ENCODE measurements around the gene AMBP. TPM values are rescaled to one million over a fixed set of nuclear protein-coding genes. Genes with fewer than 3 reads are reported as not detected.
A peak's percentile ranks its signal among the peaks of the same experiment; 100 is the strongest.

Gene AMBP
- total and polyA plus RNA-seq, 2 donors from 2014 or later, result 5.3 to 43.5 TPM

DNA sequence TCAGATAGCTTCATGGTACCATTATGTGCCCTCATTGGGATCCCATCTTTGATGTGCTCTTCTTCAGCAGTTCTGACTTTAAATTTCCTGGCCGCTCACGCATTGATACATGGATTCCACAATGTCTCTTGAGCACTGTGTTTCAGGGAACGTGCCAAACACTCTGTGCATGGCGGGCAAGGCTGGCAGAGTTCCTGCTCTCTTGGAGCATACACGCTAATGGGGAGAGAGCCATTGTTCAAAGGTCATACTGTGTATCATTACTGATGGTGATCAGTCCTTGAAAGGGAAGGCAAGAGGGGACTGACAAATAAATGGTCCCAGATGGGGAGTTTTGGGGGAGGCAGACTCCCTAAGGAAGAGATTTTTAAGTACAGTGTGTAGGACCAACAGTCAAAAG lies 52.3 kb downstream of the AMBP start:
- FAIRE-seq (no peak), DNase-seq (no peak)
- H3K9ac ChIP-seq (ENCODE audit: low read length in 3 of 3), result no peak overlapping the region
- TF ChIP-seq, protein P1, sequence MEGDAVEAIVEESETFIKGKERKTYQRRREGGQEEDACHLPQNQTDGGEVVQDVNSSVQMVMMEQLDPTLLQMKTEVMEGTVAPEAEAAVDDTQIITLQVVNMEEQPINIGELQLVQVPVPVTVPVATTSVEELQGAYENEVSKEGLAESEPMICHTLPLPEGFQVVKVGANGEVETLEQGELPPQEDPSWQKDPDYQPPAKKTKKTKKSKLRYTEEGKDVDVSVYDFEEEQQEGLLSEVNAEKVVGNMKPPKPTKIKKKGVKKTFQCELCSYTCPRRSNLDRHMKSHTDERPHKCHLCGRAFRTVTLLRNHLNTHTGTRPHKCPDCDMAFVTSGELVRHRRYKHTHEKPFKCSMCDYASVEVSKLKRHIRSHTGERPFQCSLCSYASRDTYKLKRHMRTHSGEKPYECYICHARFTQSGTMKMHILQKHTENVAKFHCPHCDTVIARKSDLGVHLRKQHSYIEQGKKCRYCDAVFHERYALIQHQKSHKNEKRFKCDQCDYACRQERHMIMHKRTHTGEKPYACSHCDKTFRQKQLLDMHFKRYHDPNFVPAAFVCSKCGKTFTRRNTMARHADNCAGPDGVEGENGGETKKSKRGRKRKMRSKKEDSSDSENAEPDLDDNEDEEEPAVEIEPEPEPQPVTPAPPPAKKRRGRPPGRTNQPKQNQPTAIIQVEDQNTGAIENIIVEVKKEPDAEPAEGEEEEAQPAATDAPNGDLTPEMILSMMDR (IDR thresholded peaks at IDR 0.05; ENCODE audit: borderline replicate concordance, extremely low read depth, insufficient read depth), result no peak
- no peak overlapping the region for H3K27ac ChIP-seq (ENCODE audit: low read depth in 2 of 2, low read length in 2 of 2)
- intact Hi-C loops (cut with DNase I), result no loop called here
- no peak overlapping the region for H3K4me3 ChIP-seq (ENCODE audit: low read length in 3 of 3)
- H3K36me3 ChIP-seq (ENCODE audit: control insufficient read depth in 2 of 3, insufficient read depth in 3 of 3, low read length in 3 of 3), result peaks cover 0 to 42% (median 14%) of the 10 kb centered on the region in 3 donors
- H3K4me1 ChIP-seq (ENCODE audit: control insufficient read depth in 2 of 3, insufficient read depth in 2 of 3, low read depth in 1 of 3, low read length in 3 of 3), result no peaks in the 10 kb centered on the region
- H3K9me3 ChIP-seq (ENCODE audit: control insufficient read depth in 2 of 3, insufficient read depth in 1 of 3, low read length in 3 of 3), result peaks cover 2 to 19% (median 4%) of the 10 kb centered on the region in 3 donors
- no peaks in the 10 kb centered on the region for H3K27me3 ChIP-seq (ENCODE audit: control insufficient read depth, insufficient read depth, low read length)

DNA sequence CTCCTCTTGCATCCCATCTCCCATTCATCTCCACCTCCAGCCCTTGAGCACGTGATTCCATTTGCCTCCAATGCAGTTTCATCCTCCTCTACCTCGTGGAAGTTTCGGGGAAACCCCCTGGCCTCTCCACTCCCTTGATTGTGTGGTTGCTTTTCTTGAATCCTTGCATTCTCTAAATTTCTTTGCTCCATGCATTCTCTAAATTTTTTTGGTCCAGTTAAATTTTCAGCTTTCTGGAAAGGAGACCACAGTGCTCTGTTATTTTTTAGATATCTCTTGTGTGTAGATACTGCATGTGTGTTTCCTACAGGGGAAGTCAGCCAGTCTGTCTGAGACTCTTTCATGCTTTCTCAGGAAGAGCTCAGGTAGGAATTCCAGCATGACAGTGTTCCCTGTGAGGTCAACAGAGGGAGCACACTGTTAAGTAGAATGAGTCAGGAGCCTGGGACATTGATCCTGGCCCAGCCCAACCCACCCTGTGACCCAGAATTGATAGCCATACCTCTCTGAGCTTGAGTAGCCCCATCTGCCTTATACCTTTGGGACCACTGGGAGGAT lies 52.8 kb downstream of the AMBP start:
- Histone ChIP-seq H3K9ac (ENCODE audit: low read length in 3 of 3) (no peak overlapping the region), H3K27ac (ENCODE audit: low read depth in 2 of 2, low read length in 2 of 2) (no peak overlapping the region), H3K36me3 (ENCODE audit: control insufficient read depth in 2 of 3, insufficient read depth in 3 of 3, low read length in 3 of 3) (peaks cover 0 to 39% (median 10%) of the 10 kb centered on the region in 3 donors), H3K4me3 (ENCODE audit: low read length in 3 of 3) (no peak overlapping the region), H3K27me3 (ENCODE audit: control insufficient read depth, insufficient read depth, low read length) (no peaks in the 10 kb centered on the region), H3K9me3 (ENCODE audit: control insufficient read depth in 2 of 3, insufficient read depth in 1 of 3, low read length in 3 of 3) (peaks cover 2 to 19% (median 4%) of the 10 kb centered on the region in 3 donors), H3K4me1 (ENCODE audit: control insufficient read depth in 2 of 3, insufficient read depth in 2 of 3, low read depth in 1 of 3, low read length in 3 of 3) (no peaks in the 10 kb centered on the region)
- FAIRE-seq (no peak), DNase-seq (peak in 1 of 5 donors; percentile 2)
- TF ChIP-seq, protein P1 (IDR thresholded peaks at IDR 0.05; ENCODE audit: borderline replicate concordance, extremely low read depth, insufficient read depth), result no peak
- intact Hi-C loops (cut with DNase I), result no loop called here

DNA sequence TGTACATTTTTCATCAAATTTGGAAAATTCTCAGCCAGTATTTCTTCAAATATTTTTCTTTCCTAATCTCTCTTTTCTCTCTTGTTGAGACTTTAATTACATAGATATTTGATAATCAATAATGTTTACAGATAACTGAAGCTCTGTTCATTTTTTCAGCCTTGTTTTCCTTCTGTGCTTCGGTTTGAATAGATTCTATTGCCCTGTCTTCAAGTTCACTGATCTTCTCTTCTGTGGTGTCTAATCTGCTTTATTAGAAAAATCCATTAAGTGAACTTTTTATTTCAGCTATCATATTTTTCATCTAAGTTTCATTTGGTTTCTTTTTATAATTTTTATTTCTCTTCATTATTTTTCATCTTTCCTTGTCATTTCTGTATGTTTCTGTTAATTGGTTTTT lies 54.1 kb downstream of the AMBP start:
- intact Hi-C loops (cut with DNase I), result no loop called here
- H3K9ac ChIP-seq (ENCODE audit: low read length in 3 of 3), result no peak overlapping the region
- peaks cover 2 to 19% (median 4%) of the 10 kb centered on the region in 3 donors for H3K9me3 ChIP-seq (ENCODE audit: control insufficient read depth in 2 of 3, insufficient read depth in 1 of 3, low read length in 3 of 3)
- no peak overlapping the region for H3K4me3 ChIP-seq (ENCODE audit: low read length in 3 of 3)
- H3K36me3 ChIP-seq (ENCODE audit: control insufficient read depth in 2 of 3, insufficient read depth in 3 of 3, low read length in 3 of 3), result peaks cover 3 to 26% (median 13%) of the 10 kb centered on the region in 3 donors
- no peaks in the 10 kb centered on the region for H3K27me3 ChIP-seq (ENCODE audit: control insufficient read depth, insufficient read depth, low read length)
- FAIRE-seq, result no peak
- no peaks in the 10 kb centered on the region for H3K4me1 ChIP-seq (ENCODE audit: control insufficient read depth in 2 of 3, insufficient read depth in 2 of 3, low read depth in 1 of 3, low read length in 3 of 3)
- TF ChIP-seq, protein P1 (IDR thresholded peaks at IDR 0.05; ENCODE audit: borderline replicate concordance, extremely low read depth, insufficient read depth), result no peak
- H3K27ac ChIP-seq (ENCODE audit: low read depth in 2 of 2, low read length in 2 of 2), result no peak overlapping the region
- no peak for DNase-seq

DNA sequence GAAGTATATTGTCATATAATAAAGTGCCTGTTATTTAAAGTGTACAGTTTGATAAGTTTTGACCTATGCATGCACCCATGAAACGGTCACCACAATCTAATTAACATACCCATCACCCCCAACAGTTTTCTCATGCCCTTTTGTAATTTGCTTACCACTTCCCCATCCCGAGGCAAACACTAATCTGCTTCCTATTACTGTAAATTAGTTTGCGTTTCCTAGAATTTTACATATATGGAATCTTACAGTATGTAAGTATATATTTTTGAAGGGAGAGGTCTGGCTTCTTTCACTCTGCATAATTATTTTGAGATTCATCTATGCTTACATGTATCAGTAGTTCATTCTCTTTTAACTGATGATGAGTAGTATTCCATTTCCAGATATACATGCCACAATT lies 56.5 kb downstream of the AMBP start:
- Histone ChIP-seq H3K9ac (ENCODE audit: low read length in 3 of 3) (no peak overlapping the region), H3K27ac (ENCODE audit: low read depth in 2 of 2, low read length in 2 of 2) (no peak overlapping the region), H3K4me1 (ENCODE audit: control insufficient read depth in 2 of 3, insufficient read depth in 2 of 3, low read depth in 1 of 3, low read length in 3 of 3) (no peaks in the 10 kb centered on the region), H3K4me3 (ENCODE audit: low read length in 3 of 3) (no peak overlapping the region), H3K27me3 (ENCODE audit: control insufficient read depth, insufficient read depth, low read length) (no peaks in the 10 kb centered on the region), H3K9me3 (ENCODE audit: control insufficient read depth in 2 of 3, insufficient read depth in 1 of 3, low read length in 3 of 3) (peaks cover 2 to 19% (median 4%) of the 10 kb centered on the region in 3 donors), H3K36me3 (ENCODE audit: control insufficient read depth in 2 of 3, insufficient read depth in 3 of 3, low read length in 3 of 3) (peaks cover 9 to 41% (median 21%) of the 10 kb centered on the region in 3 donors)
- FAIRE-seq (no peak), DNase-seq (no peak)
- intact Hi-C loops (cut with DNase I), result no loop called here
- TF ChIP-seq, protein P1 (IDR thresholded peaks at IDR 0.05; ENCODE audit: borderline replicate concordance, extremely low read depth, insufficient read depth), result no peak

Data from kidney (tissue), 14 donors.